ENCODE measurements around the gene TMC8. TPM values are rescaled to one million over a fixed set of nuclear protein-coding genes. Genes with fewer than 3 reads are reported as not detected.

The TMC8 gene
- total and polyA plus RNA-seq, 2 donors, result 28.6 to 196 TPM

- WGBS, result 96% methylated on average over 21 of the region's 21 CpGs
- Histone ChIP-seq H3K27me3 (ENCODE audit: control insufficient read depth in 2 of 2, insufficient read depth in 1 of 2, low read length in 1 of 2) (no peaks in the 10 kb centered on the region), H3K27ac (ENCODE audit: low read depth in 1 of 2, low read length in 1 of 2) (peak overlapping the region; percentile 79 to 81), H3K4me1 (ENCODE audit: control insufficient read depth in 2 of 2, insufficient read depth in 2 of 2, low read length in 2 of 2) (peaks cover 0 to 67% of the 10 kb centered on the region in 2 donors), H3K36me3 (ENCODE audit: control insufficient read depth in 2 of 2, insufficient read depth in 2 of 2, low read length in 1 of 2) (peaks cover 25 to 30% of the 10 kb centered on the region in 2 donors), H3K4me3 (ENCODE audit: low read length in 2 of 2) (no peak overlapping the region), H3K9me3 (ENCODE audit: control insufficient read depth in 2 of 2, insufficient read depth in 1 of 2, low read length in 1 of 2) (peaks cover 0 to 9% of the 10 kb centered on the region in 2 donors)
- no peak for DNase-seq (ENCODE audit: low read depth in 6 of 9, low spot score in 9 of 9)
These were observed 12.9 kb downstream of the TMC8 start for GRCh38 chr17:78143214-78144146.

GRCh38 chr17:78144147-78144719 lies 13.7 kb downstream of the TMC8 start:
- Histone ChIP-seq H3K27me3 (ENCODE audit: control insufficient read depth in 2 of 2, insufficient read depth in 1 of 2, low read length in 1 of 2) (no peaks in the 10 kb centered on the region), H3K27ac (ENCODE audit: low read depth in 1 of 2, low read length in 1 of 2) (peak overlapping the region; percentile 79 to 81), H3K9me3 (ENCODE audit: control insufficient read depth in 2 of 2, insufficient read depth in 1 of 2, low read length in 1 of 2) (peaks cover 0 to 9% of the 10 kb centered on the region in 2 donors), H3K4me1 (ENCODE audit: control insufficient read depth in 2 of 2, insufficient read depth in 2 of 2, low read length in 2 of 2) (peaks cover 0 to 61% of the 10 kb centered on the region in 2 donors), H3K36me3 (ENCODE audit: control insufficient read depth in 2 of 2, insufficient read depth in 2 of 2, low read length in 1 of 2) (peaks cover 18 to 25% of the 10 kb centered on the region in 2 donors), H3K4me3 (ENCODE audit: low read length in 2 of 2) (no peak overlapping the region)
- 77% methylated on average over 11 of the region's 11 CpGs for WGBS
- DNase-seq (ENCODE audit: low read depth in 6 of 9, low spot score in 9 of 9), result peak in 1 of 9 donors; percentile 47

GRCh38 chr17:78144736-78145641 lies 14.4 kb downstream of the TMC8 start:
- no peak overlapping the region for H3K4me3 ChIP-seq (ENCODE audit: low read length in 2 of 2)
- H3K9me3 ChIP-seq (ENCODE audit: control insufficient read depth in 2 of 2, insufficient read depth in 1 of 2, low read length in 1 of 2), result peaks cover 0 to 9% of the 10 kb centered on the region in 2 donors
- no peaks in the 10 kb centered on the region for H3K27me3 ChIP-seq (ENCODE audit: control insufficient read depth in 2 of 2, insufficient read depth in 1 of 2, low read length in 1 of 2)
- H3K36me3 ChIP-seq (ENCODE audit: control insufficient read depth in 2 of 2, insufficient read depth in 2 of 2, low read length in 1 of 2), result peaks cover 18 to 23% of the 10 kb centered on the region in 2 donors
- peak overlapping the region; percentile 71 to 81 for H3K27ac ChIP-seq (ENCODE audit: low read depth in 1 of 2, low read length in 1 of 2)
- WGBS, result 93% methylated on average over 18 of the region's 18 CpGs
- peaks cover 0 to 60% of the 10 kb centered on the region in 2 donors for H3K4me1 ChIP-seq (ENCODE audit: control insufficient read depth in 2 of 2, insufficient read depth in 2 of 2, low read length in 2 of 2)
- no peak for DNase-seq (ENCODE audit: low read depth in 6 of 9, low spot score in 9 of 9)

GRCh38 chr17:78146471-78146869 lies 15.9 kb downstream of the TMC8 start:
- Histone ChIP-seq H3K4me1 (ENCODE audit: control insufficient read depth in 2 of 2, insufficient read depth in 2 of 2, low read length in 2 of 2) (peaks cover 0 to 47% of the 10 kb centered on the region in 2 donors), H3K9me3 (ENCODE audit: control insufficient read depth in 2 of 2, insufficient read depth in 1 of 2, low read length in 1 of 2) (peaks cover 0 to 3% of the 10 kb centered on the region in 2 donors), H3K27me3 (ENCODE audit: control insufficient read depth in 2 of 2, insufficient read depth in 1 of 2, low read length in 1 of 2) (no peaks in the 10 kb centered on the region), H3K36me3 (ENCODE audit: control insufficient read depth in 2 of 2, insufficient read depth in 2 of 2, low read length in 1 of 2) (peaks cover 11 to 13% of the 10 kb centered on the region in 2 donors), H3K27ac (ENCODE audit: low read depth in 1 of 2, low read length in 1 of 2) (no peak overlapping the region), H3K4me3 (ENCODE audit: low read length in 2 of 2) (no peak overlapping the region)
- no peak for DNase-seq (ENCODE audit: low read depth in 6 of 9, low spot score in 9 of 9)
- WGBS, result 95% methylated on average over 7 of the region's 7 CpGs

GRCh38 chr17:78146881-78147280 lies 16.3 kb downstream of the TMC8 start:
- 91% methylated on average over 6 of the region's 6 CpGs for WGBS
- Histone ChIP-seq H3K4me3 (ENCODE audit: low read length in 2 of 2) (no peak overlapping the region), H3K36me3 (ENCODE audit: control insufficient read depth in 2 of 2, insufficient read depth in 2 of 2, low read length in 1 of 2) (peaks cover 7 to 9% of the 10 kb centered on the region in 2 donors), H3K27me3 (ENCODE audit: control insufficient read depth in 2 of 2, insufficient read depth in 1 of 2, low read length in 1 of 2) (no peaks in the 10 kb centered on the region), H3K27ac (ENCODE audit: low read depth in 1 of 2, low read length in 1 of 2) (no peak overlapping the region), H3K4me1 (ENCODE audit: control insufficient read depth in 2 of 2, insufficient read depth in 2 of 2, low read length in 2 of 2) (peaks cover 0 to 43% of the 10 kb centered on the region in 2 donors), H3K9me3 (ENCODE audit: control insufficient read depth in 2 of 2, insufficient read depth in 1 of 2, low read length in 1 of 2) (peaks cover 0 to 3% of the 10 kb centered on the region in 2 donors)
- no peak for DNase-seq (ENCODE audit: low read depth in 6 of 9, low spot score in 9 of 9)

- Histone ChIP-seq H3K4me1 (ENCODE audit: control insufficient read depth in 2 of 2, insufficient read depth in 2 of 2, low read length in 2 of 2) (peaks cover 0 to 37% of the 10 kb centered on the region in 2 donors), H3K27ac (ENCODE audit: low read depth in 1 of 2, low read length in 1 of 2) (peak overlapping the region in 1 of 2 donors; percentile 25), H3K9me3 (ENCODE audit: control insufficient read depth in 2 of 2, insufficient read depth in 1 of 2, low read length in 1 of 2) (no peaks in the 10 kb centered on the region), H3K36me3 (ENCODE audit: control insufficient read depth in 2 of 2, insufficient read depth in 2 of 2, low read length in 1 of 2) (peaks cover under 1 to 3% of the 10 kb centered on the region in 2 donors), H3K4me3 (ENCODE audit: low read length in 2 of 2) (no peak overlapping the region), H3K27me3 (ENCODE audit: control insufficient read depth in 2 of 2, insufficient read depth in 1 of 2, low read length in 1 of 2) (no peaks in the 10 kb centered on the region)
- DNase-seq (ENCODE audit: low read depth in 6 of 9, low spot score in 9 of 9), result no peak
- 55% methylated on average over 8 of the region's 8 CpGs for WGBS
These were observed 16.9 kb downstream of the TMC8 start for GRCh38 chr17:78147315-78147998.

GRCh38 chr17:78148286-78149016 lies 17.9 kb downstream of the TMC8 start:
- Histone ChIP-seq H3K36me3 (ENCODE audit: control insufficient read depth in 2 of 2, insufficient read depth in 2 of 2, low read length in 1 of 2) (no peaks in the 10 kb centered on the region), H3K4me3 (ENCODE audit: low read length in 2 of 2) (no peak overlapping the region), H3K4me1 (ENCODE audit: control insufficient read depth in 2 of 2, insufficient read depth in 2 of 2, low read length in 2 of 2) (peaks cover 0 to 30% of the 10 kb centered on the region in 2 donors), H3K9me3 (ENCODE audit: control insufficient read depth in 2 of 2, insufficient read depth in 1 of 2, low read length in 1 of 2) (no peaks in the 10 kb centered on the region), H3K27ac (ENCODE audit: low read depth in 1 of 2, low read length in 1 of 2) (no peak overlapping the region), H3K27me3 (ENCODE audit: control insufficient read depth in 2 of 2, insufficient read depth in 1 of 2, low read length in 1 of 2) (no peaks in the 10 kb centered on the region)
- DNase-seq (ENCODE audit: low read depth in 6 of 9, low spot score in 9 of 9), result no peak
- 82% methylated on average over 14 of the region's 14 CpGs for WGBS

GRCh38 chr17:78151514-78152008 lies 21.0 kb downstream of the TMC8 start:
- H3K4me1 ChIP-seq (ENCODE audit: control insufficient read depth in 2 of 2, insufficient read depth in 2 of 2, low read length in 2 of 2), result peaks cover 0 to 19% of the 10 kb centered on the region in 2 donors
- no peak for DNase-seq (ENCODE audit: low read depth in 6 of 9, low spot score in 9 of 9)
- no peaks in the 10 kb centered on the region for H3K36me3 ChIP-seq (ENCODE audit: control insufficient read depth in 2 of 2, insufficient read depth in 2 of 2, low read length in 1 of 2)
- H3K9me3 ChIP-seq (ENCODE audit: control insufficient read depth in 2 of 2, insufficient read depth in 1 of 2, low read length in 1 of 2), result no peaks in the 10 kb centered on the region
- H3K27ac ChIP-seq (ENCODE audit: low read depth in 1 of 2, low read length in 1 of 2), result no peak overlapping the region
- no peaks in the 10 kb centered on the region for H3K27me3 ChIP-seq (ENCODE audit: control insufficient read depth in 2 of 2, insufficient read depth in 1 of 2, low read length in 1 of 2)
- no peak overlapping the region for H3K4me3 ChIP-seq (ENCODE audit: low read length in 2 of 2)
- WGBS, result 90% methylated on average over 7 of the region's 7 CpGs

Measured in thymus (tissue), 11 donors.